ENCODE measurements around the gene CCDC159. TPM values are rescaled to one million over a fixed set of nuclear protein-coding genes. Genes with fewer than 3 reads are reported as not detected.

Gene CCDC159
- total RNA-seq, 1 donor from 2014 or later: 21.6 TPM

- H3K36me3 ChIP-seq (ENCODE audit: control insufficient read depth, insufficient read depth, low read length): no peaks in the 10 kb centered on the region
- H3K4me3 ChIP-seq (ENCODE audit: low read depth, low read length): peak overlapping the region; percentile 36
- peaks cover 12% of the 10 kb centered on the region for H3K27me3 ChIP-seq (ENCODE audit: control insufficient read depth, insufficient read depth, low read length)
- no peak for DNase-seq (ENCODE audit: low read depth)
- TF ChIP-seq, protein P1, sequence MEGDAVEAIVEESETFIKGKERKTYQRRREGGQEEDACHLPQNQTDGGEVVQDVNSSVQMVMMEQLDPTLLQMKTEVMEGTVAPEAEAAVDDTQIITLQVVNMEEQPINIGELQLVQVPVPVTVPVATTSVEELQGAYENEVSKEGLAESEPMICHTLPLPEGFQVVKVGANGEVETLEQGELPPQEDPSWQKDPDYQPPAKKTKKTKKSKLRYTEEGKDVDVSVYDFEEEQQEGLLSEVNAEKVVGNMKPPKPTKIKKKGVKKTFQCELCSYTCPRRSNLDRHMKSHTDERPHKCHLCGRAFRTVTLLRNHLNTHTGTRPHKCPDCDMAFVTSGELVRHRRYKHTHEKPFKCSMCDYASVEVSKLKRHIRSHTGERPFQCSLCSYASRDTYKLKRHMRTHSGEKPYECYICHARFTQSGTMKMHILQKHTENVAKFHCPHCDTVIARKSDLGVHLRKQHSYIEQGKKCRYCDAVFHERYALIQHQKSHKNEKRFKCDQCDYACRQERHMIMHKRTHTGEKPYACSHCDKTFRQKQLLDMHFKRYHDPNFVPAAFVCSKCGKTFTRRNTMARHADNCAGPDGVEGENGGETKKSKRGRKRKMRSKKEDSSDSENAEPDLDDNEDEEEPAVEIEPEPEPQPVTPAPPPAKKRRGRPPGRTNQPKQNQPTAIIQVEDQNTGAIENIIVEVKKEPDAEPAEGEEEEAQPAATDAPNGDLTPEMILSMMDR (IDR thresholded peaks at IDR 0.05; ENCODE audit: insufficient read depth, low read length, poor library complexity, severe bottlenecking): peak; percentile 82
Observed at GRCh38 chr19:11382898-11383705, 36.8 kb downstream of the CCDC159 start.

DNA sequence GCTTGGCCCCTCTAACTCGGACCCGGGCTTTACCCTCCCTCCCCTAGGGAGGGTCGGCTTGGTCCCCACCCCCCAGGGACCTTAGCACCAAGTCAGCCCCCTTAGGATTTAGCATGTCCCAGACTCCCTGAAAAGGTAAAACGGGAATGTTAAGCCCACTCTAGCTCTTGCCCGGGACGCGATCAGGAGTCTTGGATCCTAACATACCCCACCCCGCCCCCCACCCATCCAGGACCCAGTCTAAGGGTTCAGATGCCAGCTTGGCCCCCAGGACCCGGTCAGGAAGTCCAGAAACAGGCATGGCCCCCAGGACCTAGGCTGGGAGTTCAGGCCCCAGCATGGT, 37.4 kb downstream of the CCDC159 start:
- H3K4me3 ChIP-seq (ENCODE audit: low read depth, low read length): peak overlapping the region; percentile 36
- TF ChIP-seq, protein P1 (IDR thresholded peaks at IDR 0.05; ENCODE audit: insufficient read depth, low read length, poor library complexity, severe bottlenecking): no peak
- H3K27me3 ChIP-seq (ENCODE audit: control insufficient read depth, insufficient read depth, low read length): peaks cover 12% of the 10 kb centered on the region
- H3K36me3 ChIP-seq (ENCODE audit: control insufficient read depth, insufficient read depth, low read length): no peaks in the 10 kb centered on the region
- no peak for DNase-seq (ENCODE audit: low read depth)

GRCh38 chr19:11384778-11385129, 38.4 kb downstream of the CCDC159 start:
- Histone ChIP-seq H3K36me3 (ENCODE audit: control insufficient read depth, insufficient read depth, low read length) (no peaks in the 10 kb centered on the region), H3K27me3 (ENCODE audit: control insufficient read depth, insufficient read depth, low read length) (peaks cover 12% of the 10 kb centered on the region), H3K4me3 (ENCODE audit: low read depth, low read length) (no peak overlapping the region)
- TF ChIP-seq, protein P1 (IDR thresholded peaks at IDR 0.05; ENCODE audit: insufficient read depth, low read length, poor library complexity, severe bottlenecking): no peak
- DNase-seq (ENCODE audit: low read depth): no peak

- TF ChIP-seq, protein P1 (IDR thresholded peaks at IDR 0.05; ENCODE audit: insufficient read depth, low read length, poor library complexity, severe bottlenecking): no peak
- no peaks in the 10 kb centered on the region for H3K36me3 ChIP-seq (ENCODE audit: control insufficient read depth, insufficient read depth, low read length)
- no peak for DNase-seq (ENCODE audit: low read depth)
- no peak overlapping the region for H3K4me3 ChIP-seq (ENCODE audit: low read depth, low read length)
- peaks cover 7% of the 10 kb centered on the region for H3K27me3 ChIP-seq (ENCODE audit: control insufficient read depth, insufficient read depth, low read length)
Observed at GRCh38 chr19:11387162-11388034, 41.1 kb downstream of the CCDC159 start.

GRCh38 chr19:11390359-11390758, 44.0 kb downstream of the CCDC159 start:
- TF ChIP-seq, protein P1 (IDR thresholded peaks at IDR 0.05; ENCODE audit: insufficient read depth, low read length, poor library complexity, severe bottlenecking): no peak
- no peaks in the 10 kb centered on the region for H3K27me3 ChIP-seq (ENCODE audit: control insufficient read depth, insufficient read depth, low read length)
- DNase-seq (ENCODE audit: low read depth): no peak
- H3K4me3 ChIP-seq (ENCODE audit: low read depth, low read length): no peak overlapping the region
- H3K36me3 ChIP-seq (ENCODE audit: control insufficient read depth, insufficient read depth, low read length): no peaks in the 10 kb centered on the region
